Kidney epithelial cell (primary cell): ENCODE data around the gene PFN4. TPM values are rescaled to one million over a fixed set of nuclear protein-coding genes. Genes with fewer than 3 reads are reported as not detected.
"Not testable (repeated sequence)": the region's sequence is repeated elsewhere in the genome, so short reads cannot be mapped to it uniquely, and the experiment has no call there.

Source experiments
- DNase-seq: peaks from one replicate; pipeline ENCODE4 v3.0.0-alpha.2; 2010; ENCODE audit warnings: low read depth
- H3K27me3 ChIP-seq: 2 replicates; pipeline ENCODE4 v1.6.0; 2011; ENCODE audit warnings: low read length; ENCODE audit not compliant: control insufficient read depth, insufficient read depth
- H3K36me3 ChIP-seq: 2 replicates; pipeline ENCODE4 v1.5.1; 2011; ENCODE audit warnings: low read length; ENCODE audit not compliant: control insufficient read depth, insufficient read depth
- H3K4me3 ChIP-seq: 2 replicates; pipeline ENCODE4 v1.5.1; 2011; ENCODE audit warnings: low read depth, mild to moderate bottlenecking, control low read depth, low read length
- CTCF ChIP-seq: IDR thresholded peaks from 2 replicates; pipeline ENCODE4 v1.5.1; 2011; ENCODE audit warnings: mild to moderate bottlenecking, moderate library complexity, low read length, control low read depth, inconsistent platforms; ENCODE audit not compliant: insufficient read depth, poor library complexity, severe bottlenecking
- total RNA-seq: library from RNA; depleted of rRNA; stranded (reverse); fragments of >200 nt; gene quantifications from 2 replicates; pipeline ENCODE4 v1.2.3, GENCODE V29; 2015

PFN4 gene
- total RNA-seq, 1 donor from 2014 or later, result 1.9 TPM

- H3K36me3 ChIP-seq, result no peaks in the 10 kb centered on the region
- H3K27me3 ChIP-seq, result no peaks in the 10 kb centered on the region
- H3K4me3 ChIP-seq, result no peak overlapping the region
- no peak for DNase-seq
- no peak for TF ChIP-seq CTCF
Observed at GRCh38 chr2:24101992-24102391, 21.1 kb downstream of the PFN4 start.

DNA sequence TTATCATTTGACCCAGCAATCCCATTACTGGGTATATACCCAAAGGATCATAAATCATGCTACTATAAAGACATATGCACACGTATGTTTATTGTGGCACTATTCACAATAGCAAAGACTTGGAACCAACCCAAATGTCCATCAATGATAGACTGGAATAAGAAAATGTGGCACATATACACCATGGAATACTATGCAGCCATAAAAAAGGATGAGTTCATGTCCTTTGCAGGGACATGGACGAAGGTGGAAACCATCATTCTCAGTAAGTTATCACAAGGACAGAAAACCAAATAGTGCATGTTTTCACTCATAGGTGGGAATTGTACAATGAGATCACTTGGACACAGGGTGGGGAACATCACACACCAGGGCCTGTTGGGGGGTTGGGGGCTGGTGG, 22.4 kb downstream of the PFN4 start:
- H3K27me3 ChIP-seq, H3K36me3 ChIP-seq, H3K4me3 ChIP-seq, DNase-seq: not testable (repeated sequence)

- H3K4me3 ChIP-seq, H3K27me3 ChIP-seq, DNase-seq, H3K36me3 ChIP-seq: not testable (repeated sequence)
Observed at GRCh38 chr2:24095171-24095677, 27.9 kb downstream of the PFN4 start.

DNA sequence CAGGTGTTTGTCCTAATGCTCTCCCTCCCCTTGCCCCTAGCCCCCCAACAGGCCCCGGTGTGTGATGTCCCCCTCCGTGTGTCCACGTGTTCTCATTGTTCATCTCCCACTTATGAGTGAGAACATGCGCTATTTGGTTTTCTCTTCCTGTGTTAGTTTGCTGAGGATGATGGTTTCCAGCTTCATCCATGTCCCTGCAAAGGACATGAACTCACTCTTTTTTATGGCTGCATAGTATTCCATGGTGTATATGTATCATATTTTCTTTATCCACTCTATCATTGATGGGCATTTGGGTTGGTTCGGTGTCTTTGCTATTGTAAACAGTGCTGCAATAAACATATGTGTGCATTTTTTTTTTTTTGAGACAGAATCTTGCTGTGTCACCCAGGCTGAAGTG, 29.9 kb downstream of the PFN4 start:
- not testable (repeated sequence) for H3K36me3 ChIP-seq, H3K27me3 ChIP-seq, DNase-seq, H3K4me3 ChIP-seq

DNA sequence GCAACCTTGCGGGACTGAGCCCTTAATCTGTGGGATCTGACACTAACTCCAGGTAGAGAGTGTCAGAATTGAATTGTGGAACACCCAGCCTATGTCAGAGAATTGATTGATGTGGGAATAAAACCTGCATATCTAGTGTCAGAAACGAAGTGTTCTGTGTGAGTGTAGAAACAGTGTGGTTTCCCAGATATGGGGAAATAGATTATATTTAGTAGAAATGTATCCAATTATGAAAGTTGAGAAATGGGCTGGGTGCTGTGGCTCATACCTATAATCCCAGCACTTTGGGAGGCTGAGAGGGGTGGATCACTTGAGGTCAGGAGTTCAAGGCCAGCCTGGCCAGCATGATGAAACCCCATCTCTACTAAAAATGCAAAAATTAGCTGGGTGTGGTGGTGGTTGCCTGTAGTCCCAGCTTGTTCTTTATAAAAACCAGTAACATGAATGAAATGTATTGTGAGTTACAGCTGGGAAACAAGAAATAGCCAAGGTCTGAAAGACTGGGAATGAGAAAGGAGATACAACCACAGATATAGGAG, 34.2 kb downstream of the PFN4 start:
- Histone ChIP-seq H3K27me3 (no peaks in the 10 kb centered on the region), H3K36me3 (no peaks in the 10 kb centered on the region), H3K4me3 (no peak overlapping the region)
- no peak for DNase-seq
- TF ChIP-seq CTCF, result no peak

GRCh38 chr2:24087032-24087431, 36.1 kb downstream of the PFN4 start:
- H3K36me3 ChIP-seq, result peaks cover 1% of the 10 kb centered on the region
- no peak for TF ChIP-seq CTCF
- no peaks in the 10 kb centered on the region for H3K27me3 ChIP-seq
- H3K4me3 ChIP-seq, result no peak overlapping the region
- DNase-seq, result no peak

DNA sequence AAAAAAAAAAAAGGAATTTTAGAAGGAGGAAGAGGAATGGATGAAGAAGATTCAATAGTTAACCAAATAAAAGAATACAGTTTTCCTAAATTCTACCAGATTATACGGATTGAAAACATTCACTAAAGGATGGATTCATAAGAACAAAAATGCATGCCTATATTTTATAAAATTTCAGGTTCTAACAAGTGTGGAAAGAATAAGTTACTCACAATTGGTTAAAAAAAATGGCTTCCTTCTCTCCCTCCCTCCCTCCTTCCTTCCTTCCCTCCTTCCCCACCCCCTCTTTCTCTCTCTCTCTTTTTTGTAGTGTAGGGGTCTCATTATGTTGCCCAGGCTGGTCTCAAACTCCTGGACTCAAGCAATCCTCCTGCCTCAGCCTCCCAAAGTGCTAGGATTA, 36.9 kb downstream of the PFN4 start:
- DNase-seq, result no peak
- Histone ChIP-seq H3K4me3 (no peak overlapping the region), H3K36me3 (peaks cover 2% of the 10 kb centered on the region), H3K27me3 (no peaks in the 10 kb centered on the region)
- TF ChIP-seq CTCF, result no peak
